PFSK-1 (cell line): ENCODE measurements around the gene DDX56.

Experiments used
- SIN3A ChIP-seq: IDR thresholded peaks from 2 replicates; pipeline ENCODE4 v1.6.1; 2012; ENCODE audit warnings: mild to moderate bottlenecking, low read length, moderate library complexity, borderline replicate concordance; ENCODE audit not compliant: insufficient read depth
- TAF1 ChIP-seq: IDR thresholded peaks from 2 replicates; pipeline ENCODE4 v1.6.1; 2012; ENCODE audit warnings: low read length, control low read depth, borderline replicate concordance; ENCODE audit not compliant: insufficient read depth

DNA sequence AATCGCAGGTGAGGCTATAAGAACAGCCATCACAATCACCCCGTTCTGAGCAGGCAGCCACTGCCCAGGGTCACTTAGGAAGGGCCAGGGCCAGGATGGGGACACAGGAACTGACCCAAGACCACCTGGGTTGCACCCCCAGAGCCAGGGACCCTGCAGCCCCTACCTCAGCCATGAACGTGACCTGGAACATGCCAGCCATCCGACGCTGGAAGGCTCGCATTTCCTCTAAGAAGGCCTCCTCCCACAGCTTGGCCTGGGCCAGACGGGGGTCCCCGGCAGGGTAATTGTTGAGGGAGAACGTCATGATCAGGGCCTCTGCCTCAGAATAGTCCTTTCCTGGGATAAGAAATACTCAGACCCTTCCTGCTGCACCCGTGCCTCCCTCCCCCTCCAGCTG lies 37.6 kb downstream of the DDX56 start:
- TF ChIP-seq SIN3A: no peak
- no peak for TF ChIP-seq TAF1
